COLO668 (cell line): Measurements from ENCODE around the gene VWA3A.
"Not testable (repeated sequence)": the region's sequence is repeated elsewhere in the genome, so short reads cannot be mapped to it uniquely, and the experiment has no call there.

Experiments used
- DNase-seq: peaks from one replicate; lab custom pipeline; 2025; ENCODE audit not compliant: unreplicated experiment; lab: John Stamatoyannopoulos, UW

Gene VWA3A

GRCh38 chr16:22195695-22196558 lies 103.6 kb downstream of the VWA3A start:
- DNase-seq, result peak; percentile 84

GRCh38 chr16:22196559-22197168 lies 104.3 kb downstream of the VWA3A start:
- not testable (repeated sequence) for DNase-seq

GRCh38 chr16:22198547-22199293 lies 106.4 kb downstream of the VWA3A start:
- no peak for DNase-seq

GRCh38 chr16:22202261-22202637 lies 109.9 kb downstream of the VWA3A start:
- no peak for DNase-seq

DNA sequence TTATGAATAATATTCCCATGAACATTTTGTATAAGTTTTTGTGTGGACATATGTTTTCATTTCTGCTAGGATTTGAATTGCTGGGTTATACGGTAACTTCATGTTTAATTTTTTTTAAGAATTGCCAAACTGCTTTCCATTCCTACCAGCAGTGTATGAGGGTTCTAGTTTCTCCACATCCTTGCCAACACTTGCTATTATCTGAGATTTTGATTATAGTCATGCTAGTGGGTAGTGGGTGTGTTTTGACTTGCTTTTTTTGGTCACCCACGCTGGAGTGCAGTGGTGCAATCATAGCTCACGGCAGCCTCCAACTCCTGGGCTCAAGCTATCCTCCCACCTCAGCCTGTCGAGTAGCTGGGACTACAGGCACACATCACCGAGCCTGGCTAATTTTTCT lies 110.8 kb downstream of the VWA3A start:
- DNase-seq, result no peak

DNA sequence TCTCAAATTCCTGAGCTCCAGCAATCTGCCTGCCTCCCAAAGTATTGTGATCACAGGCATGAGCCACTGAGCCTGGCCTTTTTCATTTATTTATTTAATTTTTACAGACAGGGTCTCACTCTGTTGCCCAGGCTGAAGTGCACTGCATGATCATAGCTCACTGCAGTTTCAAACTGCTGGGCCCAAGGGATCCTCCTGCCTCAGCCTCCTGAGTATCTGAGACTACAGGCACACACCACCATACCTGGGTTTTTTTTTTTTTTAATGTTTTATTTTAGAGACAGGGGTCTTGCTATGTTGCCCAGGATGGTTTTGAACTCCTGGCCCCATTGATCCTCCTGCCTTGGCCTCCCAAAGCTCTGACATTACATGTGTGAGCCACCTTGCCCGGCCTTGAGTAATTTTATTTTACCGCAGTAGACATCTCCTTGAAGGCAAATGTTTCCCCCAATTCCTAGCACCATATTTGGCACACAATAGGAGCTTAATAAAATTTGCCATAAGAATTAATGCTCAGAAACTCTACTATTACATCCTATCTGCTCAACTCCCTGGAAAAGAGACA lies 111.8 kb downstream of the VWA3A start:
- DNase-seq, result no peak

GRCh38 chr16:22205577-22206012 lies 113.3 kb downstream of the VWA3A start:
- no peak for DNase-seq

DNA sequence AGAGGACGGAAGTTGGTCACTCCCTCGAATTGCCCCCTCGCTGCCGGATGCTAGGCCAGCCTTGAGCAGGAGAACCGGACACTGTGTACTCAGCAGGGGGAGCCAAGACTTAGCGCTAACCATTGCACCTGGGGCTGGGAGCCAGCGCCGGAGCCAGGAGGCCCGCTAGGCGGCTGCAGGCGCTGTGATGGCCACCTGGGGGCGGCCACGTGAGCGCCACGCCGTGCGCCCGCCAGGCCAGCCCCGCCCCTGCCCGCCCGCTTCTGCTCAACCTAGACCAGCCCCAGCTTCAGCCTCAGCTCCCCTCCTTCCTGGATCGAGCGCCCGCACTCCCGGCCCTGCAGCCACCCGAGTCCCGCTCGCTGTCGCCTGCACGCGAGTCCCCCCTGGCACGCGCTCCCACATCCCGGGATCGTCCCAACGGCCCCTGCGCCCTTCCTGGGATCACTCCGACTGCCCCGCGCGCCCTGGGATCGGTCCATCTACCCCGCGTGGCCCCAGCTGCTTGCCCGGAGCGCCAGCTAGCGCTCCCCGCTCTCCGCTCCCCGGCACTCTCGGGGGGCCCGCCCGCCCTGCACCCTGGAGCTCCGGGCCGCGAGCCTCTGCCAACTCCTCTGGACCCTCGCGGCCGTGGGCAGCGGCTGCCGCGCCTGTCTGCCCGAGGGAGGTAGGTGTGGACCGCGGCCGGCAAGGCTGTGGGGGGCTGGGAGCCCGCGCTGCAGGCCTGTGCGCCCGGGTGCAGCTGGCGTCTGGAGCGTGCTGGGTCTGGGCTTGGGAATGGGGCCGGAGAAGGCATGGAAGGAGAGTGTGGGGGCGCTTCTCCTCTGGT lies 113.9 kb downstream of the VWA3A start, which contains the start of gene EEF2K:
TSS of gene EEF2K (plus strand) at position 266 of the 829 bp plus-strand sequence. CDS start 19,452 bp downstream, outside the sequence.
- peak; percentile 96 for DNase-seq
